T47D (cell line): ENCODE results near the gene RAB35.

Source experiments
- DNase-seq, 2 experiments: peaks; one replicate each; pipeline versions ENCODE4 v3.0.0 to v3.0.0-alpha.2; 2011 to 2012; ENCODE audit warnings: low read depth in 1 of 2, low spot score in 1 of 2
- JUND ChIP-seq: IDR thresholded peaks from 2 replicates; pipeline ENCODE4 v1.6.1; 2012; ENCODE audit warnings: low read depth
- in situ Hi-C: cut with HindIII; loops from 2 replicates; pipeline ENCODE4 v1.10.0; 2016; ENCODE audit warnings: low sequenced_read_pairs, low pct_unique_long_range_greater_than_20kb

The RAB35 gene

GRCh38 chr12:120095736-120096135 is 20.8 kb downstream of the RAB35 start:
- TF ChIP-seq JUND: no peak
- in situ Hi-C loops: no loop called here
- DNase-seq: no peak

DNA sequence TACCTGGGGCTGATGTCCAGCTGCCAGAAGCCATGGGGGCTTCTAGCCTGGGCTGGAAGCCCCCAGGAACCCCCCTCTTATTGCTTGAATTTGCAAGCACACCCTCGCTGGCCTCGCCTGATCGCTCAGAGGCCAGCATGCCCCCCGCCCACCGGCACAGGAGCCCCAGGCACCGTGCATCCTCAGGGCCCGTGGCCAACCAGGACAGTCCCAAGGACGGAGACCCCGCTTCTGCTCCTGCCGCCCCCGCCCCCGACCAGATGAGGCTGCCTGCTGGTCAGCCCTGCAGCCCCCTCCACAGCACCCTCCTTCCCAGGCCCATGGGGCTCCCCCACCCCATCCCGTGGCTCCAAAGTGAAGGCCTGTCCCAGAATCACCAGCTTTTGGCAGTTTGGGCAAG is 21.2 kb downstream of the RAB35 start:
- no peak for TF ChIP-seq JUND
- no peak for DNase-seq
- in situ Hi-C loops: no loop called here

DNA sequence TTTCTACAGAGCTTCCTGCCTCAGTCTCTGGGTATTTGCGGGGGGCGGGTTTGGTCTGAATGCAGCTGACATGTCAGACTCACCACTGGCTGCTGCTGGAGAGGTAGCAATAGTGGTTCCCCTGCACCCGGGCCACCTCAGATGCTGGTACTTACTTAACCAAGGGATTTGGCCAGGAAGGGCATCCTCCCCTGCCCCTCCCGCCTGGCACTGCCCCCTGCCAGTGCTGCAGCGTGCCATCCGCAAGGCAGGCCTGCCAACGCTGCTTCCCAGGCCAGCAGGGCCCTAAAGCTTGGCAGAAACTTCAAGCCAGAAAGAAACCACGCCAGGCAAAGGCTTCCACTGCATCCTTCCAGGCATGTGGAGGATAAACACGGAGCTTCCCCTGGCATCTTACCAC is 22.1 kb downstream of the RAB35 start:
- DNase-seq: no peak
- in situ Hi-C loops: no loop called here
- no peak for TF ChIP-seq JUND

DNA sequence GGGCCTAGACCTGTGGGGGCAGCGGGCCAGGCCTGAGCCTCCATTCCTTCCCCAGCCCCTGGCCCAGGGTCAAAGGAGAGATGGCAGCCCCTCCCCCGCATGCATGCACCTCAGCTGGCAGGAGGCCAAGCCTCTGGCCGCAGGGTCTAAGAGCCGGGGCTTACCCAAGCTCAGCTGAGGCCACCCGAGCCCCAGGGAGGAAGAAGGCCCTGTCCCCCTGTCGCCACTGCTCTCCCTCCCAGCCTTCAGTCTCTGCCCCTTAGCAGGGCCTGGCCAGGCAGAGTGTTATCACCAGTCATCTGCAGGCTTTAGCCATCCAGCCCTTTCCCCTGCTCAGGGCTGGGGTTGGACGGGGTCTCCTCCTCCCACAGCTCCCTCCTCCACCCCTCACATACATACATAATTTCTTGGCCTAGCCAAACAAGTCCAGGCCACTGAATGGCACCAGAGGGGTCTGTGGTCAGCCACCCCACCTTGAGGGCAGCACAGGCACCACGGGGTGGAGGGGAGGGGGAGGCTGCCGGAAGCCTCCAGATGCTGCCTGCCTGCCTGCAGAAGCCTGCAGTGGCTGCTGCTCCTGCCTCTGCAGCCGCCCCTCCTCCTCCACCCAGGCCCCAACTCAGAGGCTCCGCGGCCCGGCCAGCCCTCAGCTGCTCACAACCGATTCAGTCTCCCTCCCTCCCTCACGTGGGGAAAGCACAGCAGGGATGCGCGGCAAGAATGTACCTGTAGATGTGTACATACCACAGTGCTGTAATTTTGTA is 22.8 kb downstream of the RAB35 start:
- no peak for TF ChIP-seq JUND
- DNase-seq: no peak
- in situ Hi-C loops: no loop called here

GRCh38 chr12:120093336-120093591 is 23.3 kb downstream of the RAB35 start:
- TF ChIP-seq JUND: no peak
- in situ Hi-C loops: no loop called here
- DNase-seq: no peak

DNA sequence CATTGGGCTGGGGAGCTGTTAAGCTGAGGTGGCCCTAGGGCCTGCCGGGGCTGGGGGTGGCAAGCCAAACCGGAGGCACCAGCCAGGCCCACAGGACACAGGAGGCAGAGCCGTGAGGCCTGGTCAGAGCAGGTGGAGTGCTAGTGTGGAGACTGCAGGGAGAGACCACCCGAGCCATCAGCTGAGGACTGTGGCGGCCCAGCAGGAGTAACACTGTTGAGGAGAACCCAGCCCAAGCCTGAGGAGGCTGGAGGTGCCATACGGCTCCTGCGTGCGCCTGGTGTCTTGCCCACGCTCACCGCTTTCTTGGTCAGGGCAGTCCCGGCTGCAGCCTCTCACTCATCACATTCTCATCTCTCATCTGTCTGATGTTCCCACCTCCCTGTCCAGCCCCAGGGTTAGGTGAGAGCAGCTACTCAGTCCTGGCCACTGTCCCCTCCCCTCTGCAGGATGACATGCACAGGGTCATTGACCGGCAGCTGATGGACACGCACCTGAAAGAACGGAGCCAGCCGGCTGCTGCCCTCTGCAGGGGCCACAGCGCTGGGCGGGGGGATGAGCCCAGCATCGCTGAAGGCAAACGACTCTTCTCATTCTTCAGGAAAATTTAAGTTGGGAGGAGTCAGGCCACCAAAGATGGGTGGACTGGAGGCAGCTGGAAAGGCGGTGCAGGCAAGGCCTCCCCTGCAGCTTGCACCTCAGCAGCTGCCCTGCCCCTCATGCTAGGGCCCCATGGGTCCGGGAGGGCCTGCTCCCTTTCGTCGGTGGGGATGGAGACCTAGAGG is 23.8 kb downstream of the RAB35 start:
- no peak for DNase-seq
- in situ Hi-C loops: no loop called here
- no peak for TF ChIP-seq JUND

DNA sequence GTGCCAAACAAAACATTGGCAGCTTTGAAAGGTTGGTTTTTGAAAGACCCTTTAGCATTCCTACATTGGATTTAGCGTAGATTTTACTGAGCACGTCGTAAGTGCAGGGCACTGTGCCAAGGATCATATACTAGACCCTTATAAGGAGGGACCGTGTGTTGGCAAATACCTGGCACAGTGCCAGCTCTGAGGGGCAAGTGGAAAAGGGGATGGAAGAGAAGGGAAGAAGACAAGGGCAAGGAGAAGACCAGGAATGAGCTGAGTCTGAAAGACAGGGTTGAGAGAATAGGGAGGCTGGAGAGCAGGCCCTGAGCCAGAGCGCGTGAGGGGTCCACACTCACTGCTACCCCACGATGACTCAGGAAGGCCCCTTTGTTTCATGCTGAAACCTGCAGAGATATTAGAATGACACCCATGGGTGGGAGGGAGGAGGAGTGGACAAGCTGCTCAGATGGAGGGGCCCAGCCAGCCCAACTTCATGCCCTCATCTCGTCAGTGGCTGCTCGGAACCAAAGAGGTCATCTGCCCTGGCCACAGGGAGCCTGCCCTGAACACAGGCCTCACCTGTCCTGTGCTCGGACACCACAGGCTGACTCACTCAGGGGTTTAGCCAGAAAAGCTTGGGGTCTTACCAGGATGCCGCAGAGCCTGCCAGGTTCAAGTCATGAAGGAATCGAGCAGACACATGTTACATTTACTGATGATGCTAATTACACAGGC is 25.0 kb downstream of the RAB35 start:
- in situ Hi-C loops: no loop called here
- no peak for DNase-seq
- TF ChIP-seq JUND: no peak

DNA sequence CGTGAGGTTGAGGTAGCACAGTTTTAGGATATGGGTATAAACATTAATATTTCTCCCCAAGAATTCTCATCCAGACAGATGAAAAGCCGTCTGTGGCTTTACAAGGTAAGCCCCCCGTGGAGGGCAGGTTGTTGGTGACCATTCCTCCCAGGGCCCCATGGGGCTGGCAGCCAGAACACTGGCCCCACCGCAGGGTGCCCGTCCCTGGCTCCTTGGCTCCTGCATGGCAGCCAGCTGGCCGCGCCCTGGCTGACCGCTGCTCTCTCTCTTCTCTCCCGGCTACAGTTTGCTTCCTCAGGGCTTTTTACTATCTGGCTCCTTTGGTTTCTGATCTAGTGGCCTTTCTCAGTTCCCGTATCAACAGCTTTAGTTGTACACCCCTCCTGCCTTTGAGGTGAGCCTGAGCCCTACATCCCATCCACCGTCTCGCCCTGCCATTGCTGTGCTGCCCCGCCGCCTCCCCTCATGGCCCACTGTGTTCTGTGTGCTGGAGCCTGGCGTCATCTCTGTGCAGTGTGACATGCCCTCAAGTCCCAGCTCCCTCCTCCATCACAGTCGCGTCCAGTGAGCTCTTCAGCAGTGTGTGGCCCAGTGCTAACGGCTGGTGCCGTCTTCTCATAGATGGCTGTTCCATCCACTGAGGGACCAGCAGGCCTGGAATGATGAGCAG is 25.8 kb downstream of the RAB35 start:
- no peak for DNase-seq
- no peak for TF ChIP-seq JUND
- in situ Hi-C loops: no loop called here

- no peak for TF ChIP-seq JUND
- DNase-seq: no peak
- in situ Hi-C loops: no loop called here
Observed at GRCh38 chr12:120090206-120090605, 26.3 kb downstream of the RAB35 start.

DNA sequence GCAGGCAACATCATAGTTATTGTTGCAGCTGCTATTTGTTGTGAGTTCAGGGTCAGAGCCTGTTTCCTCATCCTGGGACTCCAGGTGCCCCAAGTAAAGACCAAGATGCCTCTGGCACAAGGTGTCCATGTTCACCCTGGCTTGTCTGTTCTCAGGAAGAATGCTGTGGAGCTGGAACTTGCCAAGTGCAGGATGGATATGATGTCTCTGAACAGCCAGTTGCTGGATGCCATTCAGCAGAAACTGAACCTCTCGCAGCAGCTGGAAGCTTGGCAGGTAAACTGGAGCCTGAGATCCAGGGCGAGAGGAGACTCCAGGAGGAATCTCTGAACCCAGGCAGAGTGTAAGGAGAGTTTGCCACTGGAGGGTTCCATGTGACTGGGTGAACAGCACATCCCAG is 26.8 kb downstream of the RAB35 start:
- no peak for DNase-seq
- no peak for TF ChIP-seq JUND
- in situ Hi-C loops: no loop called here

GRCh38 chr12:120089105-120089504 is 27.4 kb downstream of the RAB35 start:
- in situ Hi-C loops: no loop called here
- DNase-seq: no peak
- no peak for TF ChIP-seq JUND

DNA sequence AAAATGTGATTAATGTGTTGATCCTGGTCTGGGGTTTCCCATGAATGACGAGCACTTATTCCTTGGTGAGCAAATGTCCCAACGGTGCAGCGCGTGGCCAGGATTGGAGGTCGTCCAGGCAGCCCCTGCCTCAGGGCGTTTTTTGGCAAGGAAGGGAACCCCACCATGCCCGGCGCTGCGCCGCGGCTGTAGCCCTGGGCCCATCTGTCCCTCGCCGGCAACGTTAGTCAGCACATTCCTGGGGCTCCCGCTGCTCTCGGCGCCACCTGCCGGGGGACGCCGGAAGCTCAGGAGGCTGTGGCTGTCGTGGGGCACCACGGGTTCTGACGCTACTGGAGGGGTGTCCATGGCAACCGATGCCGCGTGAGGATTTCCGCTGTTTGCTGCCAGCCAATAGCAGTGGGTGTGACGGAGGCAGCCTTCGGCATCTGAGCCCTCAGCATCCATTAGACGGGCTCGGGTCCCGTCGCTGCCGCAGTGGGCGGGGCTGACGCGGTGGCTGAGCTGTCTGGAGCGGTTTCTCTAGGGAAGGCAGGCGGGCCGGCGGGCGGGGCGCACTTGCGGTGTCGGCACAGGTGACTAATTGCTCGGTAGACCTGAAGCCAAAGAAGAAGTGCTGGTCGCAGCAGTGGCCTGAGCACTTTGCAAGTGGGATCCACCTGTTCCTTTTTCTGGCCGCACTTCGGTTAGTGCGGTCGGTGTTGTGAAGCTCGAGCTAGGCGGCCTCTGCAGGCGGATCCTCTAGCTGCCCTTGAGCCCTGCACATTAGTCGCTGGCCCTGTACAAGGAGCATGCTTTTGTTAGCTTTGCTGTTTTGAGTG is 29.5 kb downstream of the RAB35 start:
- in situ Hi-C loops: no loop called here
- no peak for TF ChIP-seq JUND
- peak; percentile 99 to 100 for DNase-seq
